ENCODE data around the gene BRI3. TPM values are rescaled to one million over a fixed set of nuclear protein-coding genes. Genes with fewer than 3 reads are reported as not detected.

BRI3 gene
- total and polyA plus RNA-seq, 2 of the 8 experiments (the other 6 are each of a cell fraction or from before 2014, with no cell fraction given) = 77.5 to 93.4 TPM

DNA sequence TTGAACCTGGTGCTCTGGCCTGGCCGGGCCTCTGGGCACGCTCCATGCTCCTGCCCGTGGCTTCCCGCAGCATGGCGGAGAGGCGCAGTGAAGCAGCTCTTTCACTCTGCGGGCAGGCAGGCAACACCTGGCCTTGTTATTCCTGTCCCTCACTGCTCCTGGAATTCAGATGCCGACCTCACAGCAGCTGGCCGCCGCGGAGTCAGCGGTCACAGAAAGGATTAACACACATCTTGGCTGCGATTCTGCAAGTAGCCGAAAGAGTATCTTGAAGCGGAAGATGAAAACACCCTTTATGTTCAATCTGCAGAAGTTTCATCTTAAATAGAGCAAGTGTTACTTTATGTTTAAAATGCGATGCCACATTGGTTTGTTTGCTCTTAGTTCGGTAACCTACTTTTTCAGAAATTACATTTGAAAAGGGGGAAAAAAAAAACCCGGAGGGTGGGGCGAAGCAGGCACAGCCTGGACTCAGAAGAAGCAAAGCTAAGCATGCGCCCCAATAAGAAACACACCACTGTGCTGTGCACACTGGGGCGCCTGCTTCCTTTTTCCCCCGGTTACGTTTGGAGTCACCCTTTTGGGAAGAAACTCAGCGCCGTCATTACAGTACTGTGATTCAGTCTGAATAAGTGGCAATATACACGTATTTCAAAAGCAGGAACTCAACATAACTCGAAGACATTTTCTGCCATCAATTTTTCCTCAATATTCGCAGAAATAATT is 42.3 kb downstream of the BRI3 start (continued):
- TF ChIP-seq CHD7 (IDR thresholded peaks at IDR 0.05; ENCODE audit: insufficient replicate concordance, low read length) = no peak
- peak; percentile 27; the same call in 1 of the 2 replicates for TF ChIP-seq SP1 (IDR thresholded peaks at IDR 0.05; ENCODE audit: low read depth, low read length)
- TF ChIP-seq EGR1 (IDR thresholded peaks at IDR 0.05; ENCODE audit: borderline replicate concordance, low read depth, low read length) = no peak
- no peak for TF ChIP-seq SRF (IDR thresholded peaks at IDR 0.05; ENCODE audit: low read depth, low read length)
- no peak for TF ChIP-seq E2F6 (IDR thresholded peaks at IDR 0.05)
- no peak for TF ChIP-seq CREB1 (IDR thresholded peaks at IDR 0.05)
- TF ChIP-seq TEAD4 (IDR thresholded peaks at IDR 0.05; ENCODE audit: low read depth, low read length) = peak; percentile 95
- TF ChIP-seq GTF2F1 (IDR thresholded peaks at IDR 0.05; ENCODE audit: borderline replicate concordance, low read depth, low read length) = no peak; the same call in 1 of the 2 replicates
- TF ChIP-seq TBP (IDR thresholded peaks at IDR 0.05; ENCODE audit: low read depth, low read length) = peak; percentile 67
- TF ChIP-seq CBX5 (IDR thresholded peaks at IDR 0.05; ENCODE audit: low read depth, low read length) = no peak
